OCI-LY1 (cell line): ENCODE data around the gene WNT8A.

Source experiments
- H2AFZ ChIP-seq: fragments of 200-600 bp; sonication (generic), shearing (Covaris generic); 2 replicates; pipeline ENCODE4 v1.6.0; 2014; ENCODE audit warnings: antibody characterized with exemption, mild to moderate bottlenecking, low read length
- H3F3A ChIP-seq: fragments of 200-600 bp; sonication (generic), shearing (Covaris generic); 2 replicates; pipeline ENCODE4 v1.6.0; 2014; ENCODE audit warnings: mild to moderate bottlenecking, antibody characterized with exemption, low read length, moderate library complexity; ENCODE audit not compliant: insufficient read depth
- H3K27ac ChIP-seq: fragments of 200-600 bp; sonication (generic); 2 replicates; pipeline ENCODE4 v1.5.1; 2014; ENCODE audit warnings: low read length, mixed run types, mild to moderate bottlenecking, low read depth; ENCODE audit not compliant: poor library complexity, severe bottlenecking
- H3K27me3 ChIP-seq: fragments of 200-600 bp; sonication (generic); 2 replicates; pipeline ENCODE4 v1.6.0; 2014; ENCODE audit warnings: antibody characterized with exemption, mild to moderate bottlenecking, low read length, moderate library complexity; ENCODE audit not compliant: insufficient read depth
- H3K36me3 ChIP-seq: fragments of 200-600 bp; sonication (generic); 2 replicates; pipeline ENCODE4 v1.6.1; 2014; ENCODE audit warnings: mild to moderate bottlenecking, antibody characterized with exemption, low read length, moderate library complexity, mixed read lengths; ENCODE audit not compliant: insufficient read depth
- H3K4me1 ChIP-seq: fragments of 200-600 bp; sonication (generic); 2 replicates; pipeline ENCODE4 v1.5.1; 2014; ENCODE audit warnings: mild to moderate bottlenecking, low read length, moderate library complexity; ENCODE audit not compliant: insufficient read depth, severe bottlenecking
- H3K4me2 ChIP-seq: fragments of 200-600 bp; sonication (generic), shearing (Covaris generic); 2 replicates; pipeline ENCODE4 v1.6.1; 2014; ENCODE audit warnings: low read length
- H3K4me3 ChIP-seq: fragments of 200-600 bp; sonication (generic); 2 replicates; pipeline ENCODE4 v1.5.1; 2014; ENCODE audit warnings: low read length, low read depth, mild to moderate bottlenecking, mixed read lengths; ENCODE audit not compliant: poor library complexity, severe bottlenecking
- H3K79me2 ChIP-seq: fragments of 200-600 bp; shearing (Covaris generic); 2 replicates; pipeline ENCODE4 v1.6.1; 2016; ENCODE audit warnings: mixed run types, low read length, mixed read lengths; ENCODE audit not compliant: insufficient read depth
- H3K9ac ChIP-seq: fragments of 200-600 bp; sonication (generic), shearing (Covaris generic); 2 replicates; pipeline ENCODE4 v1.6.1; 2014; ENCODE audit warnings: mild to moderate bottlenecking, low read length, mixed read lengths
- H3K9me2 ChIP-seq: fragments of 200-600 bp; sonication (generic), shearing (Covaris generic); 2 replicates; pipeline ENCODE4 v1.6.1; 2014; ENCODE audit warnings: low read depth, mild to moderate bottlenecking, low read length, mixed read lengths
- H3K9me3 ChIP-seq: fragments of 200-600 bp; shearing (Covaris generic); 2 replicates; pipeline ENCODE4 v1.6.1; 2014; ENCODE audit warnings: low read length, mixed read lengths
- H4K20me1 ChIP-seq: fragments of 200-600 bp; sonication (generic), shearing (Covaris generic); 2 replicates; pipeline ENCODE4 v1.6.0; 2016; ENCODE audit warnings: mild to moderate bottlenecking, low read length; ENCODE audit not compliant: insufficient read depth
- EZH2 ChIP-seq: fragments of 200-600 bp; sonication (generic), shearing (Covaris generic); IDR thresholded peaks from 2 replicates; pipeline ENCODE4 v1.8.0; 2017; ENCODE audit warnings: borderline replicate concordance, mixed run types, mild to moderate bottlenecking, antibody characterized with exemption, low read length, moderate library complexity, mixed read lengths
- TF ChIP-seq, protein P1 (sequence below): fragments of 200-600 bp; sonication (generic), shearing (Covaris generic); IDR thresholded peaks from 2 replicates; pipeline ENCODE4 v1.5.1; 2017; ENCODE audit warnings: mild to moderate bottlenecking, antibody characterized with exemption, low read length, moderate library complexity, mixed read lengths

Gene WNT8A

DNA sequence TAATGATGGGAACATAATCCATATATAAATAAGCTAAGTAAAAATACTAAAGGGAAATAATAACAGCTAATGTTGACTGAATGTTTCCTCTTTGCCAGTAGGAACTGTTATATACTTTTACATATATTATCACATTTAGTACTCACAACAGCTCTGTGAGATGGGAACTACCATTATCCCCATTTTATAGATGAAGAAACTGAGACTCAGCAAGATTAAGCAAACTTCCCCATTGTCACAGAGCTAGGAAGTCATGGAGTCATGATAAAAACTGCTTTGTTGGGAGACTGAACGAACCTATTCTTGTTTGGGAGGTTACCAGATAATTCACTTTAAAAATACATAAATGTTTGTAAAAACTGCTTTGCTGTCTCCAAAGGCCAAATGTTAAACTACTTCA is 23.4 kb downstream of the WNT8A start:
- Histone ChIP-seq H3K79me2 (no peaks in the 10 kb centered on the region), H3K4me1 (peaks cover 6% of the 10 kb centered on the region), H3K27me3 (no peaks in the 10 kb centered on the region), H3K4me2 (no peak overlapping the region), H3K36me3 (no peaks in the 10 kb centered on the region), H2AFZ (no peak overlapping the region), H3K27ac (no peak overlapping the region), H3K9ac (no peak overlapping the region), H3K4me3 (no peak overlapping the region), H3K9me3 (no peaks in the 10 kb centered on the region), H3F3A (no peaks in the 10 kb centered on the region), H4K20me1 (no peaks in the 10 kb centered on the region), H3K9me2 (no peaks in the 10 kb centered on the region)
- no peak for TF ChIP-seq EZH2
- TF ChIP-seq, protein P1, sequence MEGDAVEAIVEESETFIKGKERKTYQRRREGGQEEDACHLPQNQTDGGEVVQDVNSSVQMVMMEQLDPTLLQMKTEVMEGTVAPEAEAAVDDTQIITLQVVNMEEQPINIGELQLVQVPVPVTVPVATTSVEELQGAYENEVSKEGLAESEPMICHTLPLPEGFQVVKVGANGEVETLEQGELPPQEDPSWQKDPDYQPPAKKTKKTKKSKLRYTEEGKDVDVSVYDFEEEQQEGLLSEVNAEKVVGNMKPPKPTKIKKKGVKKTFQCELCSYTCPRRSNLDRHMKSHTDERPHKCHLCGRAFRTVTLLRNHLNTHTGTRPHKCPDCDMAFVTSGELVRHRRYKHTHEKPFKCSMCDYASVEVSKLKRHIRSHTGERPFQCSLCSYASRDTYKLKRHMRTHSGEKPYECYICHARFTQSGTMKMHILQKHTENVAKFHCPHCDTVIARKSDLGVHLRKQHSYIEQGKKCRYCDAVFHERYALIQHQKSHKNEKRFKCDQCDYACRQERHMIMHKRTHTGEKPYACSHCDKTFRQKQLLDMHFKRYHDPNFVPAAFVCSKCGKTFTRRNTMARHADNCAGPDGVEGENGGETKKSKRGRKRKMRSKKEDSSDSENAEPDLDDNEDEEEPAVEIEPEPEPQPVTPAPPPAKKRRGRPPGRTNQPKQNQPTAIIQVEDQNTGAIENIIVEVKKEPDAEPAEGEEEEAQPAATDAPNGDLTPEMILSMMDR: no peak

DNA sequence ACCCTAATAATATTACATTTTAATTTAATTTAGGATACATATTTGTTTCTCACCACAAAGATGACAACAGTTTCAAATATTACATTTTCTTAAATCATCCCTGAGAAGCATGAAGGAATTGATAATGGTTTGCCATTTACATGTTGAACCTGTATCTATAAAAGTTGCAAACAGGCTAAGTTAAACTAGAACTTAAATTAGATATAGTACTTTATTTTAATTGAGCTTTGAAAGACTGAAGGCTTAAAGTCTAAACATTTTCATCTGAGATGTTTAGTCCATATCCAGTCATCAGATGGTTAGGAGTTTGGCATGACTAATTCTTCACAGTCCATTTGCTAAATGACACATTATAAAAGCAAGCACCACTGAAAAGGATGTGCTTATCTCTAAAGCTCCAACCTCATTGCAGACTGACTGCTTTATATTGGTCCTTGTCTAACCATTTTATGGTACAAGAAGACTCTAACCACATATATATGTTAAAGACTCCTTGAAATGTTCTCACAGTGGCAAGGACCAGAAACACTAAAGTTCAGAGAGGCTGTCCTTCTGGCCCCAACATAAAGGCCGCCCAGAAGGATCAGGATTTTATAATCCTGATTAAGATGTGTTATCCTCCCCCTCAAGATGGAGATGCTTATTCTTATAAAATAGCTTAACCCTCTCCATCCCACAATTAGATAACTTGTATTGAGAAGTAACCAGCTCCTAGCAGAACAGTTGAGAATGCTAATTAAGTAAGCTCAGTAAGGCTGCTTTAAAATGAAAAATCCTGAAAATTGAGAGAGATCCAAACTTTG is 25.8 kb downstream of the WNT8A start:
- no peak for TF ChIP-seq EZH2
- TF ChIP-seq, protein P1: no peak
- no peaks in the 10 kb centered on the region for H3K36me3 ChIP-seq
- H3K9ac ChIP-seq: no peak overlapping the region
- no peak overlapping the region for H3K4me3 ChIP-seq
- no peaks in the 10 kb centered on the region for H3K79me2 ChIP-seq
- H3F3A ChIP-seq: no peaks in the 10 kb centered on the region
- no peak overlapping the region for H3K27ac ChIP-seq
- H4K20me1 ChIP-seq: no peaks in the 10 kb centered on the region
- H2AFZ ChIP-seq: no peak overlapping the region
- no peaks in the 10 kb centered on the region for H3K9me3 ChIP-seq
- no peaks in the 10 kb centered on the region for H3K27me3 ChIP-seq
- H3K4me1 ChIP-seq: no peaks in the 10 kb centered on the region
- H3K9me2 ChIP-seq: no peaks in the 10 kb centered on the region
- H3K4me2 ChIP-seq: no peak overlapping the region

DNA sequence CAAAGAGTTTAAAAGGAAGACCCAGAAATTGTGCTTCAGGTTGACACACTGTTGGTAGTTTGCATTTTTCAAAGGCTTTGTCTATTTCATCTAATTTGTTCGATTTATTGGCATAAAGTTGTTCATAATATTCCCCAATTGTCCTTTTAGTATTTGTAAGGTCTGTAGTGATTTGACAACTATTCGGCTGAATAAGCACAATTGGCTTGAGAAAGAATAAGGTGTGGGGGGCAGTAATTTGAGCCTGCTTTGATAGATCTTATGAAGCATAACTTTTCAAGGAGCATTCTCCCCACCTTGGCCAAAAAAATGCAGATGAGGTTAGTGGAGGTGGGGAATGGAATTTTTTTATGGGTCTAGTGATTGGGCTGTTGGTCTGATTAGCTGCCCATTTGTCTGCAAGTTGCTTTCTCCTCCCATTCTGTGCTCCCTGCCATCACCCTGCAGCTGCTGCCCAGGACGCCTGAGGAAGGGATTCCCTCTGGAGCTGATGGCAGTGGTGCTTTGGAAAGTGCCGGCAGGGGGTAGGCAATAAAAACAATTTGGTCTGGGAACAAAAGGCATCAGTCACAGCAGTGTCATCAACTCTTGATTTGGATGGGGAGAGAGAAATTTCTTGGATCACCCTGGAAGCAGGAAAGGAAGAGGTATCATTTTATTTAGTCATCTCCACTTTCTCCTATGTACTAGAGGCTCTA is 26.6 kb downstream of the WNT8A start:
- Histone ChIP-seq H3K9ac (no peak overlapping the region), H3K36me3 (no peaks in the 10 kb centered on the region), H3K4me2 (no peak overlapping the region), H3K4me1 (no peaks in the 10 kb centered on the region), H4K20me1 (no peaks in the 10 kb centered on the region), H2AFZ (no peak overlapping the region), H3K27me3 (no peaks in the 10 kb centered on the region), H3F3A (no peaks in the 10 kb centered on the region), H3K79me2 (no peaks in the 10 kb centered on the region), H3K4me3 (no peak overlapping the region), H3K27ac (no peak overlapping the region), H3K9me3 (no peaks in the 10 kb centered on the region), H3K9me2 (no peaks in the 10 kb centered on the region)
- no peak for TF ChIP-seq EZH2
- TF ChIP-seq, protein P1: no peak
